Measurements from ENCODE around the gene TMEM213.

The TMEM213 gene

GRCh38 chr7:138849701-138850100, 51.9 kb downstream of the TMEM213 start:
- Histone ChIP-seq H3K4me1 (ENCODE audit: control insufficient read depth in 2 of 2, insufficient read depth in 1 of 2, low read depth in 1 of 2, low read length in 2 of 2) (peaks cover 1 to 4% of the 10 kb centered on the region in 2 donors), H3K9ac (ENCODE audit: low read depth, low read length, poor library complexity) (no peak overlapping the region), H2BK120ac (ENCODE audit: low read depth, low read length) (no peak overlapping the region), H3K79me1 (ENCODE audit: low read depth, low read length) (no peaks in the 10 kb centered on the region), H4K8ac (ENCODE audit: low read depth, low read length) (no peak overlapping the region), H3K4me3 (ENCODE audit: low read length in 2 of 2) (no peak overlapping the region), H3K18ac (ENCODE audit: low read length) (no peak overlapping the region), H4K91ac (ENCODE audit: low read depth, low read length, poor library complexity) (no peak overlapping the region), H3K36me3 (replicated peaks in 1 of 2; ENCODE audit: control insufficient read depth in 2 of 2, insufficient read depth in 2 of 2, low read length in 2 of 2) (peaks cover 6 to 76% of the 10 kb centered on the region in 2 donors), H2BK12ac (ENCODE audit: low read length) (no peak overlapping the region), H3K27me3 (ENCODE audit: control insufficient read depth in 3 of 3, insufficient read depth in 3 of 3, low read depth in 1 of 3, low read length in 3 of 3) (no peaks in the 10 kb centered on the region), H3K4me2 (ENCODE audit: insufficient read depth, low read length, poor library complexity, severe bottlenecking) (no peak overlapping the region), H2AK5ac (ENCODE audit: low read depth, low read length) (no peak overlapping the region), H2AFZ (ENCODE audit: low read length) (no peak overlapping the region), H3K27ac (replicated peaks; ENCODE audit: low read length) (no peak overlapping the region), H3K14ac (ENCODE audit: low read length) (no peak overlapping the region), H3K23ac (ENCODE audit: low read depth, low read length, poor library complexity) (no peak overlapping the region), H3K9me3 (replicated peaks in 1 of 2; ENCODE audit: control insufficient read depth in 2 of 2, insufficient read depth in 1 of 2, low read depth in 1 of 2, low read length in 2 of 2) (peaks cover 0 to 12% of the 10 kb centered on the region in 2 donors), H3K4ac (ENCODE audit: low read length) (no peak overlapping the region), H2BK5ac (ENCODE audit: low read length) (no peak overlapping the region), H2BK15ac (ENCODE audit: low read length) (no peak overlapping the region)
- WGBS, 2 donors (ENCODE audit: extremely low coverage in 2 of 2, insufficient read length in 2 of 2, insufficient replicate concordance in 1 of 2): no CpG with 5 or more reads among the region's 5 CpGs
- DNase-seq (ENCODE audit: low spot score): no peak

- peaks cover 9 to 90% of the 10 kb centered on the region in 2 donors for H3K36me3 ChIP-seq (replicated peaks in 1 of 2; ENCODE audit: control insufficient read depth in 2 of 2, insufficient read depth in 2 of 2, low read length in 2 of 2)
- no peak overlapping the region for H2BK120ac ChIP-seq (ENCODE audit: low read depth, low read length)
- no peak overlapping the region for H4K8ac ChIP-seq (ENCODE audit: low read depth, low read length)
- H3K79me1 ChIP-seq (ENCODE audit: low read depth, low read length): no peaks in the 10 kb centered on the region
- WGBS, 2 donors (ENCODE audit: extremely low coverage in 2 of 2, insufficient read length in 2 of 2, insufficient replicate concordance in 1 of 2): no CpG with 5 or more reads among the region's 5 CpGs
- H3K23ac ChIP-seq (ENCODE audit: low read depth, low read length, poor library complexity): no peak overlapping the region
- peaks cover 0 to 17% of the 10 kb centered on the region in 2 donors for H3K9me3 ChIP-seq (replicated peaks in 1 of 2; ENCODE audit: control insufficient read depth in 2 of 2, insufficient read depth in 1 of 2, low read depth in 1 of 2, low read length in 2 of 2)
- H3K4me3 ChIP-seq (ENCODE audit: low read length in 2 of 2): no peak overlapping the region
- H2BK12ac ChIP-seq (ENCODE audit: low read length): no peak overlapping the region
- no peak overlapping the region for H2BK5ac ChIP-seq (ENCODE audit: low read length)
- no peak overlapping the region for H4K91ac ChIP-seq (ENCODE audit: low read depth, low read length, poor library complexity)
- H3K27me3 ChIP-seq (ENCODE audit: control insufficient read depth in 3 of 3, insufficient read depth in 3 of 3, low read depth in 1 of 3, low read length in 3 of 3): no peaks in the 10 kb centered on the region
- no peak overlapping the region for H2AK5ac ChIP-seq (ENCODE audit: low read depth, low read length)
- H3K4me2 ChIP-seq (ENCODE audit: insufficient read depth, low read length, poor library complexity, severe bottlenecking): no peak overlapping the region
- H3K4me1 ChIP-seq (ENCODE audit: control insufficient read depth in 2 of 2, insufficient read depth in 1 of 2, low read depth in 1 of 2, low read length in 2 of 2): peaks cover 1 to 4% of the 10 kb centered on the region in 2 donors
- no peak overlapping the region for H3K27ac ChIP-seq (replicated peaks; ENCODE audit: low read length)
- no peak overlapping the region for H3K14ac ChIP-seq (ENCODE audit: low read length)
- H3K4ac ChIP-seq (ENCODE audit: low read length): no peak overlapping the region
- H2AFZ ChIP-seq (ENCODE audit: low read length): no peak overlapping the region
- no peak overlapping the region for H3K9ac ChIP-seq (ENCODE audit: low read depth, low read length, poor library complexity)
- DNase-seq (ENCODE audit: low spot score): no peak
- no peak overlapping the region for H3K18ac ChIP-seq (ENCODE audit: low read length)
- no peak overlapping the region for H2BK15ac ChIP-seq (ENCODE audit: low read length)
Observed at GRCh38 chr7:138852469-138852868, 54.7 kb downstream of the TMEM213 start.

DNA sequence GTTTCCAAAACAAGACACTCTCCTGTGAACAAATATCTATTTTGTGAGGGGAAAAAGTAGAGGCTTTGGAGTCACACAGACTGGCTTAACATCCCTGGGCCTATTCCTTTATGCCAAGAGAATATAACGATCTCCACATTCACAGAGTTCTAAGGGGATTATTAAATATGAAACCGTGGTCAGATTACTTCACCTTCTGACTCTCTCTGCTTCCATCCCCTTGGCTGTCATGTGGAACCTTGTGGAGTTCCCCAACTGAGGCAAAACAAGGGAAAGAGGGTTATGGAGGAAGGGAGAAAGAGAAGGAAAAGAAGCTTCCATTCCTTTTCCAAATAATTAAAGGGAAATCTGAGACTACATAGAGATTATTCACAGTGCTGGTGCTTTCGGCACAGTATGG, 55.7 kb downstream of the TMEM213 start:
- peaks cover 9 to 90% of the 10 kb centered on the region in 2 donors for H3K36me3 ChIP-seq (replicated peaks in 1 of 2; ENCODE audit: control insufficient read depth in 2 of 2, insufficient read depth in 2 of 2, low read length in 2 of 2)
- no peak overlapping the region for H3K27ac ChIP-seq (replicated peaks; ENCODE audit: low read length)
- H3K14ac ChIP-seq (ENCODE audit: low read length): no peak overlapping the region

DNA sequence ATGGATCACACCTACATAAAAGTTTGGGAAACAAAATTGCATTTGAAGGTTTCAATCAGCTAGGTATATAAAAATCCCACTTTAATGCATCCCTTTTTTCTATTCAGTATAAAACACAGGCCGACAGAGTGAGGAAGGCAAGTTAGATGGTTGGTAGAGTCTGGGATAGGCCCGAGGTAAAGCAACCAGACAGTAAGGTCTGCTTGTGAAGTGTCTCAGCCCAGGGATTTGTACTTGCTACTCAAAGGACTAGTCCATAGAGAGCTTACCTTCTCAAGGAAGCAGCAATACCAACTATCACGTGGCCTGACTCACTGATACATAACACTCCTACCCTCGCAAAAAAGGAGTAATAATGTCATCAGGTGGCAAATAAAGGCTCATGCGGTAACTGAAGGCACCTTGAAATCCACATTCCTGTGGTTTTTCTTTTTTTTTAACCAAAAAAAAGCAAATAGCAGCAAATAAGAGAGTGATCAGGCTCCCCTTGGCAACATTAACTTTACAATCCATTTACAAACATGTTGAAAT, 56.4 kb downstream of the TMEM213 start:
- no peaks in the 10 kb centered on the region for H3K27me3 ChIP-seq (ENCODE audit: control insufficient read depth in 3 of 3, insufficient read depth in 3 of 3, low read depth in 1 of 3, low read length in 3 of 3)
- peaks cover 9 to 89% of the 10 kb centered on the region in 2 donors for H3K36me3 ChIP-seq (replicated peaks in 1 of 2; ENCODE audit: control insufficient read depth in 2 of 2, insufficient read depth in 2 of 2, low read length in 2 of 2)
- no peak overlapping the region for H3K4ac ChIP-seq (ENCODE audit: low read length)
- no peak overlapping the region for H2BK5ac ChIP-seq (ENCODE audit: low read length)
- no peak overlapping the region for H3K4me3 ChIP-seq (ENCODE audit: low read length in 2 of 2)
- no peak overlapping the region for H2AK5ac ChIP-seq (ENCODE audit: low read depth, low read length)
- no peak overlapping the region for H4K8ac ChIP-seq (ENCODE audit: low read depth, low read length)
- no peak overlapping the region for H2BK120ac ChIP-seq (ENCODE audit: low read depth, low read length)
- no peak overlapping the region for H2AFZ ChIP-seq (ENCODE audit: low read length)
- H3K9ac ChIP-seq (ENCODE audit: low read depth, low read length, poor library complexity): no peak overlapping the region
- H3K23ac ChIP-seq (ENCODE audit: low read depth, low read length, poor library complexity): no peak overlapping the region
- H2BK15ac ChIP-seq (ENCODE audit: low read length): no peak overlapping the region
- H3K18ac ChIP-seq (ENCODE audit: low read length): no peak overlapping the region
- DNase-seq (ENCODE audit: low spot score): no peak
- no CpG with 5 or more reads among the region's 5 CpGs for WGBS, 2 donors (ENCODE audit: extremely low coverage in 2 of 2, insufficient read length in 2 of 2, insufficient replicate concordance in 1 of 2)
- H4K91ac ChIP-seq (ENCODE audit: low read depth, low read length, poor library complexity): no peak overlapping the region
- no peak overlapping the region for H2BK12ac ChIP-seq (ENCODE audit: low read length)
- H3K79me1 ChIP-seq (ENCODE audit: low read depth, low read length): no peaks in the 10 kb centered on the region
- H3K4me2 ChIP-seq (ENCODE audit: insufficient read depth, low read length, poor library complexity, severe bottlenecking): no peak overlapping the region
- peaks cover 0 to 29% of the 10 kb centered on the region in 2 donors for H3K9me3 ChIP-seq (replicated peaks in 1 of 2; ENCODE audit: control insufficient read depth in 2 of 2, insufficient read depth in 1 of 2, low read depth in 1 of 2, low read length in 2 of 2)
- no peak overlapping the region for H3K14ac ChIP-seq (ENCODE audit: low read length)
- H3K4me1 ChIP-seq (ENCODE audit: control insufficient read depth in 2 of 2, insufficient read depth in 1 of 2, low read depth in 1 of 2, low read length in 2 of 2): peaks cover 0 to 1% of the 10 kb centered on the region in 2 donors
- H3K27ac ChIP-seq (replicated peaks; ENCODE audit: low read length): no peak overlapping the region

More for the DNA sequence above, 55.7 kb downstream of the TMEM213 start:
- Histone ChIP-seq H3K23ac (ENCODE audit: low read depth, low read length, poor library complexity) (no peak overlapping the region), H2BK15ac (ENCODE audit: low read length) (no peak overlapping the region), H4K91ac (ENCODE audit: low read depth, low read length, poor library complexity) (no peak overlapping the region), H3K4ac (ENCODE audit: low read length) (no peak overlapping the region), H4K8ac (ENCODE audit: low read depth, low read length) (no peak overlapping the region), H3K4me3 (ENCODE audit: low read length in 2 of 2) (no peak overlapping the region), H3K27me3 (ENCODE audit: control insufficient read depth in 3 of 3, insufficient read depth in 3 of 3, low read depth in 1 of 3, low read length in 3 of 3) (no peaks in the 10 kb centered on the region), H3K79me1 (ENCODE audit: low read depth, low read length) (no peaks in the 10 kb centered on the region), H2BK5ac (ENCODE audit: low read length) (no peak overlapping the region), H2AFZ (ENCODE audit: low read length) (no peak overlapping the region), H2AK5ac (ENCODE audit: low read depth, low read length) (no peak overlapping the region), H3K9me3 (replicated peaks in 1 of 2; ENCODE audit: control insufficient read depth in 2 of 2, insufficient read depth in 1 of 2, low read depth in 1 of 2, low read length in 2 of 2) (peaks cover 0 to 27% of the 10 kb centered on the region in 2 donors), H3K18ac (ENCODE audit: low read length) (no peak overlapping the region), H2BK120ac (ENCODE audit: low read depth, low read length) (no peak overlapping the region), H3K4me1 (ENCODE audit: control insufficient read depth in 2 of 2, insufficient read depth in 1 of 2, low read depth in 1 of 2, low read length in 2 of 2) (peaks cover under 1 to 1% of the 10 kb centered on the region in 2 donors), H3K4me2 (ENCODE audit: insufficient read depth, low read length, poor library complexity, severe bottlenecking) (no peak overlapping the region), H3K9ac (ENCODE audit: low read depth, low read length, poor library complexity) (no peak overlapping the region), H2BK12ac (ENCODE audit: low read length) (no peak overlapping the region)
- WGBS, 2 donors (ENCODE audit: extremely low coverage in 2 of 2, insufficient read length in 2 of 2, insufficient replicate concordance in 1 of 2): no CpG with 5 or more reads among the region's 3 CpGs
- no peak for DNase-seq (ENCODE audit: low spot score)
